HG02870 (cell line): ENCODE results near the gene SPG21.
A peak's percentile ranks its signal among the peaks of the same experiment; 100 is the strongest.
"Not testable (repeated sequence)": the region's sequence is repeated elsewhere in the genome, so short reads cannot be mapped to it uniquely, and the experiment has no call there.

Experiments
- ATAC-seq: cut with Tn5 transposase; IDR thresholded peaks from one replicate; pipeline ENCODE4 v1.9.1; 2021; ENCODE audit warnings: mild to moderate bottlenecking, moderate library complexity; ENCODE audit not compliant: unreplicated experiment

SPG21 gene, protein sequence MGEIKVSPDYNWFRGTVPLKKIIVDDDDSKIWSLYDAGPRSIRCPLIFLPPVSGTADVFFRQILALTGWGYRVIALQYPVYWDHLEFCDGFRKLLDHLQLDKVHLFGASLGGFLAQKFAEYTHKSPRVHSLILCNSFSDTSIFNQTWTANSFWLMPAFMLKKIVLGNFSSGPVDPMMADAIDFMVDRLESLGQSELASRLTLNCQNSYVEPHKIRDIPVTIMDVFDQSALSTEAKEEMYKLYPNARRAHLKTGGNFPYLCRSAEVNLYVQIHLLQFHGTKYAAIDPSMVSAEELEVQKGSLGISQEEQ

DNA sequence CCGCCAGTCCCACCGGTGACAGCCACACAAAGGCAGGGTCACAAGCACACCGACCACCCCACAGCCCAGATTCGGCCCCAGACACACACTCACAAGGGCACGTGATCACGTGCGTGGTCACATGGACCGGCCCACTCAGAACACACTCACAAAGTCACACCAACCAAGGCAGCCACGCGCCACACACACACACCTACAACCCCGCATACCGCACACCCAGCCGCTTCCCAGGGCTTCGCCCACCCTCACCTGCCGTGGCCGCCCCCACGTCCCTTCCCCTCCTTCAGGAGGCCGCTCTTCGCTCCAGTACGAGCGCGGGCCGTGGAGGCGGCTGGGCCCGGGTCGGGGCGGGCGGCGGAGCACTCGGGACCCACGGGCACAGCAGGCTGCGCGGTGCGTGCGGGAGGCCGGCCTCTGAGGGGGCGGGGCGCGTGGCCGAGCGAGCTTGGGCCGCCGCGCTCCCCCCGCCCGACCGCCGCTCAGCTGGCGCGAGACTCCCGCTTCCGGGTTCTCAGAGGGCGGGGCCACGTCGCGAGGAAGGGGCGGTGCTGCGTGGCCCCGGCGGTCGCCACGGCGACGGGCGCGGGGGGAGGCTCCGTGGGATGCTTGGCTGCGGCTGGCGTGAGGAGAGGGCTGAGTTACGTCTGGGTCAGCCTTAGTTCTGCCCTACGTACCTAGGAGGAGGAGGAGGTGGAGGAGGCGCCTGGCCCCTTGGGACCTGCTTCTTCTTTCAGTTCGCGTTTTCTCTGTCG is at the start of gene SPG21:
SPG21 (minus strand) TSS at position 499 of the 752 bp plus-strand sequence. CDS start 6,345 bp downstream, outside the sequence.
- peak; percentile 96 for ATAC-seq

DNA sequence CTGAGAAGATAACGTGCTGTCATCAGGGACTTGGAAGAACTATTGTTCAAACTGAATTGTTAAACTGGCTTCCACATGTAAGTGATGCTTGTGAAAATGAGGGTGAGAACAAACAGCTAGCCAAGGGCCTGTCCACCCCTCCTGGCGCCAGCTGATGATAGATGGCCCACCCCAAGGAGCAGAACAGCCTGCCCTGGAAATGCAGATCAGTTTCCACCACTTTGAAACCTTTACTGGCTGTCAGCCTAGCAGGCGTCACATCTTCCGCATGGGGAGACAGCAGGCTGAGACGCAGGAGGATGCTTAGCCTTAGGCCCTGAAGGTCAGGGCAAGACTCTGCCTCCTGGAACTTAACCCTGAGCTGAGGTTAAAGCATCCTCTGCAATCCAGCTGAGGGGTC is 49.1 kb upstream of the SPG21 start:
- ATAC-seq = no peak

DNA sequence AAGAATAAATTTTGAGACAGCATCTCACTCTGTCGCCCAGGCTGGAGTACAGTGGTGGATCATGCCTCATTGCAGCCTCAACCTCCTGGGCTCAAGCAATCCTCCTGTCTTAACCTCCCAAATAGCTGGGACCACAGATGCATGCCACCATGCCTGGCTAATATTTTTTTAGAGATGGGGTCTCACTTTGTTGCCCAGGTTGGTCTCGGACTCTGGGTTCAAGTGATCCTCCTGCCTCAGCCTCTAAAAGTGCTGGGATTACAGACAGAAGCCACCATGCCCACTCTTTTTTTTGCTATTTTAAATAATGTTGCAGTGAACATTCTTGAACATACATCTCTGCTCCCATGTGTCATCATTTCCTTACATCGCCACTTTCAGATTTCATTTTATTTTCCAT is 48.7 kb upstream of the SPG21 start:
- no peak for ATAC-seq

DNA sequence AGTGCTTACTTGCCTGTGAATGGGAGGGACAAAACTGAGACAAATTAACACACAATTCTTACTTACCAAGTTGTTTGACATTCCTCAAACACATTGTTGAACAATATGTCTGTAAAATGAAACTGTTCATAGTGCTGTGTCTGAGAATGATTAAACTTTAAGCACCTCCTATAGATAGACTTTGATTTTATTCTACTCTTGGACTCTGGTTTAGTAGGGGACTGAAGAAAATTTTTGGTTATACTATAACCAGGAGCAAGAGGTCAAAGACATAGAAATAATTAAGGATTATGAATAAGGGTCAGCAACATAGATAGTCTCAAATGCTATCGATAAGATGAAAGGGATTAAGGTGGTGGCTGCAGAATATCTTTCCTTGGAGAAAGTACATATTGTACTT is 47.6 kb upstream of the SPG21 start:
- no peak for ATAC-seq

GRCh38 chr15:65034719-65035118 is 45.0 kb upstream of the SPG21 start:
- no peak for ATAC-seq

DNA sequence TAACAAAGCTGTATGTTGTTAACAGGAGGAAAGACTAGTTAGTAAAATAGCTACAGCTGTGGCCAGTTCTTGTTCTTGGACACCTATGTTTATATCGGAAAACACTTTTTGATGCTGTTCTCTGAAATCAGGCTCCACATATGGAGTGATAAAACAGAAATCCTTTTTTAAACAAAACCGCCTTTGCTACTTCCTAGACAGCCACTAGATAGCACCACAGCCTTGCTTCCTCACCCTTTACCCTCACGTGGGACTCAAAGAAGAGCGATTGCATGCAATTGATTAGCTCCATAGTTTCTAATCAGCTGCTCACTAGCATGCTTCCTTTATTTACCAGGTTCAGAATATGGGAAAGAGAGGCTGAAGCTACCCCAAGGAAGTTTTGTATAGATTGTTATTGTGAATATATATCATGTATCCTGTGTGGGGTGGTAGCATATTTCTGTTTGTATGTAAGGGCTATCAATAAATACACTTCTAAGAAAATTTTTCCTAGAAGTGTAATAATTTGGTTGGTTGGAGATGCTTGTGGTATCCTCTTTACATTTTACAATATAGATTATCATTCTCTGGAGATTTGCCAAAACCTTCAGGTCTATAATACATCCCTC is 44.0 kb upstream of the SPG21 start:
- no peak for ATAC-seq

GRCh38 chr15:65032801-65033537 is 43.3 kb upstream of the SPG21 start:
- no peak for ATAC-seq

DNA sequence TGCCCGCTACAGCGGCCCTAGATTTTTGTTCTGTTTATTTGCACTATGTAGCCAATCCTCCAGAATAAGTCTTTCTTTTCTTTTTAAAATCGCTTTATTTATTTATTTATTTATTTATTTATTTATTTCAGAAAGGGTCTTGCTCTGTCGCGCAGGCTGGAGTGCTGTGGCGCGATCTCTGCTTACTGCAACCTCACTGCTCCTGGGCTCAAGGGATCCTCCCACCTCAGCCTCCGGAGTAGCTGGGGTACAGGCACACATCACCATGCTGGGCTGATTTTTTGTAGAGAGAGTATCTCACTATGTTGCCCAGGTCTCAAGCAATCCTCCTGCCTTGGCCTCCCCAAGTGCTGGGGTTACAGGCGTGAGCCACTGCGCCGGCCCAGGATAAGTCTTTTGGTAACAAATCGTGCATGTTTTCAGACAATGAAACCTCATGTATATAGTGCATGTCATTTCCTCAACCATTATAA is 40.1 kb upstream of the SPG21 start:
- ATAC-seq = no peak

- peak; percentile 63 for ATAC-seq
These were observed 39.4 kb upstream of the SPG21 start, which contains the start of gene MTFMT for GRCh38 chr15:65028921-65029735. Gene MTFMT (minus strand): TSS chr15:65029639. CDS start chr15:65029613, 26 bp downstream.

DNA sequence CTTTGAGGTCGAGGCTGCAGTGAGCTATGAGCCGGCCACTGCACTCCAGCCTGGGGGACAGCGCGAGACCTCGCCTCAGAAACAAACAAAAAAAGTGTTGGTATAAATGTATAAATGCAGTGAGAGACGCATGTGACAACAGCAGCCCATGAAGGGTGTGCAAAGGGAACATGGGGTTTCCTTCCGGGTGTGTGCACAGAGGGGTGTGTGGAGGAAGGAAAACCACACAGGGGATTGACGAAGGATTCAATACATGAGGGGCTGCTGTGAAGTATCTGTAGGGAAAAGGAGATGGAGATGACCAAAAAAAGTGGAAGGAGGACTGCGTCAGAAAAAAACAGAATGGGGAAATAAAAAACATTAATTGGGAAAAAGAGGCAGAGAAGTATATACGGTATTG is 38.6 kb upstream of the SPG21 start:
- ATAC-seq = no peak

DNA sequence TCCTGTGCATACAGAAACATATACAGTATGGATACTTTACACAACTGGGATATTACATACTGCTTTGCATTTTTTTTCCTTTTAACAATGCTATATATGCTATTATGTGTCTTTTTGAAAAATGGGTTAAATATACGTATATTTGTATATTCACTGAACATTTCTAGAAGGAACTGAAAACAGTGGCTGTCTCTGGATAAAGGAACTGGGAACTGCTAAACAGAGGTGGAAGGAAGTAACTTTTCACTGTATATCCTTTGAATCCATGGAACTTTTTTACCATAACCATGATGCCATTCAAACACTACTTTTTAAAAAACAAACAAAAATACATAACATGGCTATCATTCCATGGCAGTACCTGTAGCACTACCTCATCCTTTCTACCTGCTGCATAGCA is 37.9 kb upstream of the SPG21 start:
- ATAC-seq = no peak

- no peak for ATAC-seq
These were observed 37.0 kb upstream of the SPG21 start for GRCh38 chr15:65026756-65027155.

GRCh38 chr15:65021488-65021887 is 31.8 kb upstream of the SPG21 start:
- no peak for ATAC-seq

DNA sequence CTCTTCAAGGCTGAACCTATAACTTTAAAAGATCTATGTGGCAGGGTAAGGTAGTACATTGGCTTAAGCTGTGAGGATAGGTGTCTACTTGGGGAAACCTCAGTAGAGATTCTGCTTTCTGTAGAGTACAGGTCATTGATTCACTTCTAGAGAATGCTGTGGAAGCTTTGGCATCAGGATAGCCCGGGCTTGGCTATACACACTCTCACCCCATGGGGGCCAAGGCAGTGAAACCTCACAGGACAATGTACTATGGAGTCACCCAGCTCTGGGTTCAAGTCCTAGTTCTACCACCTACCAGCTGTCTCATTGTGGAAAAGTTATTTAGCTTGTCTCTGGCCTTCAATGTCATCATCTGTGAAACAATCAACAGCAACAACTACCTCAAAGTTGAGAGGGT is 30.7 kb upstream of the SPG21 start:
- ATAC-seq = no peak

GRCh38 chr15:65011198-65011597 is 21.5 kb upstream of the SPG21 start:
- ATAC-seq = not testable (repeated sequence)

DNA sequence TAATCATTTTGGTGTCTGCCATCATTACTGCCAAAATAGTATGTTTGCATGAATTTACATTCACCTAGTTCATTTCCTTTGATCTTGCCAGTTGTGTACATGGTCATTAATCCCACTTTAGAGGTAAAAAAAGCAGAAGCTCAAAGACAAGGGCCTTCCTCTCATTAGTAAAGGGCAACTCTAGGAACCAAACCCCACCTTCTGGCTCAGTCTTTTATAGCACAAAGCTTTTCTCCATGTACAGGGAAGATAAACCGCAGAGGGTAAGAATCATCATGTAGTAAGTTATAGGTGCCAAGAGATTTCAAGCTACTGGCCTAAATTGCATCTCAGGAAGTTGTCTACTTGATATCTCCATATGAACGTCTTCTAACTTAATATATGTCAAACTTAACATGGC is 19.3 kb upstream of the SPG21 start:
- no peak for ATAC-seq

DNA sequence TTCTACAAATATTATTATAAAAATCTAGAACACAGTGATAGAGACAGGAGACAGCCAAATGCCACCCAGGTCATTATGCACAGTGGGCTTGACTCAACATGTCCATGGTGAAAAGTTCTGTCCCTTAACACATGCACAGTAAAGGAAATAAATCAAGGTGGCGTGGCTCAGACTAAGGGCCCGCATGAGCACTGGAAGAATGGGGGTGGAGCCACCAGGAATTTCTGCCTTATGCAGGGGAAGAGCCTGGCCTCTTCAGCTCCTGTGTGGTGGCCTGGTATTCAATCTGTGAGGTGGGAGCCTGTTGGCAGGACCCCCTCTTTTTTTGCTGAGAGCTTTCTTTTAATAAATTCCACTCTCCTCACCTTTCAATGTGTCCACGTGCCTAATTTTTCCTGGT is 17.2 kb upstream of the SPG21 start:
- ATAC-seq = no peak

DNA sequence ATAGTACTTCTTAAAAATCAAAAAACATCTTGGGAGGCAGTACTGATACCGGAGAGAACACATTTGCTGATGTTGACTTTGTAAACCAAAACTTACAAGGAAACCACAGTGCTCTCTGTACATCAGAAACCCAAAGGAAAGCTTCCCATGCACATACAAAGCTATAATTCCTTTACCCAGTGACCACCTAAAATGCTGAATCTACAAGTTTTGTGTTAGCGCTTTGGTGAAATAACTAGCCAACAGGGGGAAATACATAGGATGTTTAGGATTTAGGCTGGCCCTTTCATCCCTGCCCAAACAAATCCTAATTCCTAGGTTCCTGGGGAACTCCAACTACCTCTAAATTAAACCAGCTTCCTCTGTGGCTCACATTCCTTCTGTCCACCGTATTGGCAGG is 15.3 kb upstream of the SPG21 start:
- ATAC-seq = no peak

GRCh38 chr15:64997745-64998375 is 8.1 kb upstream of the SPG21 start:
- ATAC-seq = no peak

- no peak for ATAC-seq
These were observed 7.4 kb upstream of the SPG21 start for GRCh38 chr15:64997066-64997465.
